GM12801 (cell line): ENCODE results near the gene PTPRN2.

Experiments
- TF ChIP-seq, protein P1 (sequence below): IDR thresholded peaks from one replicate; pipeline ENCODE4 v1.5.1; 2011; ENCODE audit warnings: control low read depth; ENCODE audit not compliant: insufficient read length; ENCODE audit errors: extremely low read depth

Gene PTPRN2

DNA sequence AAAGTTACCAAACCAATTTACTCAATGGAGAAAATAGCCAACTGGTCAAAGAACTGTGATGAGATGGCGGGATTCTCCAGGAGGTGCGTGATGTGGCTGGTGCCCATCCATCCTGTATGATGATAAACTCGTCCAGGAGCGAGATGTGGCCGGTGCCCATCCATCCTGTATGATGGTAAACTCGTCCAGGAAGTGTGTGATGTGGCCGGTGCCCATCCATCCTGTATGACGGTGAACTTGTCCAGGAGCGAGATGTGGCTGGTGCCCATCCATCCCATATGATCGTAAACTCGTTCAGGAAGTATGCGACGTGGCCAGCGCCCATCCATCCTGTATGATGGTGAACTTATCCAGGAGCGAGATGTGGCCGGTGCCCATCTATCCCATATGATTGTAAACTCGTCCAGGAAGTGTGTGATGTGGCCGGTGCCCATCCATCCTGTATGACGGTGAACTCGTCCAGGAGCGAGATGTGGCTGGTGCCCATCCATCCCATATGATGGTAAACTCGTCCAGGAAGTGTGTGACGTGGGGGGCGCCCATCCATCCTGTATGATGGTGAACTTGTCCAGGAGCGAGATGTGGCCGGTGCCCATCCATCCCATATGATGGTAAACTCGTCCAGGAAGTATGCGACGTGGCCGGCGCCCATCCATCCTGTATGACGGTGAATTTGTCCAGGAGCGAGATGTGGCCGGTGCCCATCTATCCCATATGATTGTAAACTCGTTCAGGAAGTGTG lies 754.6 kb downstream of the PTPRN2 start:
- TF ChIP-seq, protein P1, sequence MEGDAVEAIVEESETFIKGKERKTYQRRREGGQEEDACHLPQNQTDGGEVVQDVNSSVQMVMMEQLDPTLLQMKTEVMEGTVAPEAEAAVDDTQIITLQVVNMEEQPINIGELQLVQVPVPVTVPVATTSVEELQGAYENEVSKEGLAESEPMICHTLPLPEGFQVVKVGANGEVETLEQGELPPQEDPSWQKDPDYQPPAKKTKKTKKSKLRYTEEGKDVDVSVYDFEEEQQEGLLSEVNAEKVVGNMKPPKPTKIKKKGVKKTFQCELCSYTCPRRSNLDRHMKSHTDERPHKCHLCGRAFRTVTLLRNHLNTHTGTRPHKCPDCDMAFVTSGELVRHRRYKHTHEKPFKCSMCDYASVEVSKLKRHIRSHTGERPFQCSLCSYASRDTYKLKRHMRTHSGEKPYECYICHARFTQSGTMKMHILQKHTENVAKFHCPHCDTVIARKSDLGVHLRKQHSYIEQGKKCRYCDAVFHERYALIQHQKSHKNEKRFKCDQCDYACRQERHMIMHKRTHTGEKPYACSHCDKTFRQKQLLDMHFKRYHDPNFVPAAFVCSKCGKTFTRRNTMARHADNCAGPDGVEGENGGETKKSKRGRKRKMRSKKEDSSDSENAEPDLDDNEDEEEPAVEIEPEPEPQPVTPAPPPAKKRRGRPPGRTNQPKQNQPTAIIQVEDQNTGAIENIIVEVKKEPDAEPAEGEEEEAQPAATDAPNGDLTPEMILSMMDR = no peak

DNA sequence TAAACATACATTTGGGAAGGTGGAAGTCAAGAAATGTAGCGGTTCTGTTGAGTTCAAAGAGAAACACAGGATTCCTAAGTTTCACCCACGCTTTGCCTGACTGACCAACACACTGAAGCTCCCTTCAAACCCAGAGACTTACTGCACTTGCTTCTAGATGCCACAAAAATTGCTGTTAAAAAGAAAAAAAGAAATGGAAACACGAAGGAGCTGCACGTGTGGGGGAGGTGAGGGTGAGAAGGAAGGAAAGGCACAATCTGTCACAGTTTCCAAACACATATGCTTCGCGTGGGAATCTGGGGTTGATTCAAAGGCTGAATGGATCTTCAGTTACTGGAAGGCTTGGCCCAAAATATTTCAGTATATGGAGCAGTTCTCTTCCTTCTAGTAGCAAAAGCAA lies 755.2 kb downstream of the PTPRN2 start:
- TF ChIP-seq, protein P1 = no peak

DNA sequence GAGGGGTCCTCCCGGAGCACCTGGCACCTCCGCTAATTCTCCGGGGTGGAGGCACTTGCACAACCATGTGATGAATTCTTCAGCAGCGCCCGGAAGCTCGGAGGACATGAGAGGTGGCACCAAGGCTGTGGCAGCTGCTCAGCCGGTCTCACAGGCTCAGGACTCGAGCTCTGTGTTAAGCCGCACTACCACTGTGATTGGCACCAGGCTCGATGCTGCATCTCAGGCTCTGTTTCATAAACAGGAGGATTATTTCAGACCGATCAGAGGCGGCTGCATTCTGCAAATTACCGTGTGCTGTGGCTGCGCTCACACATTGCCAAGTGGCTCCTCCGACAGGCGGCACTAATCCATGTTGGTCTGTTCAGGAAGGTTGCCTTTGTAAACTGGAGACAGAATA lies 755.6 kb downstream of the PTPRN2 start:
- TF ChIP-seq, protein P1 = no peak

DNA sequence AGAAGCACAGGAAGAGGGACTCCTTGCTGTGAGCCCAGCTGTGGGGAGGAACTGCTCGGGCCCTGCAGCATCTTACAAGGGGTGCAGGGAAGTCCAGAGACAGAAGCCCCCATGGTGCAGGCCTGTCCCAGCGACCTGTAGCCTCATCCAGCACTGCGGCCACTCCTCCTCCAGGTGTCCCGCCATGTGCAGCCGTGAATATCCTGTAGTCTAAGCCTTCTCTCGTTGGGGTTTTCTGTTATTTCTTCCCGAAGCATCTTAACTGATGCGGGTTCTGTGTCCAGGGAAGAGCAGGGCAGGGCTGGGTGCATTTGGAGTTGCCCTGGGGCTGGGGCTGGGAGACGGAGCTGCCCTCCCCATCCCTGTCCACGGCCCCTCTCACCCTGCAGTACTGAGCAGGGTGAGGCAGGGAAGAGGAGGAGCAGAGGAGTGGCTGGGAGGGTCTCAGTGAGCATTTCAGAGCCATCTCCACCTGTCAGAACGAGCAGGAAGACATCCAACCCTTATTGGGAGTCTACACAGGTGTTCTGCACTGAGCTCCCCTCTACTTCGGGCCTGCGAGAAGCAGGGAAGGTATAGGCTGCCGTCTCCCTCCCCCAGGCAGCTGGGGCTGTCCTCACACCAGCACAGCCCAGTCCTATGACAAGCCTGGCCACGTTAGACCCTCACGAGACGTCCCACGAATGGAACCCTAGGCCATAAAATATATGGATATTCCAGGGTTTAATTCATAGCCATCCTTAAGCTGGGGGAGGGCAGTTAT lies 756.3 kb downstream of the PTPRN2 start:
- TF ChIP-seq, protein P1 = no peak

DNA sequence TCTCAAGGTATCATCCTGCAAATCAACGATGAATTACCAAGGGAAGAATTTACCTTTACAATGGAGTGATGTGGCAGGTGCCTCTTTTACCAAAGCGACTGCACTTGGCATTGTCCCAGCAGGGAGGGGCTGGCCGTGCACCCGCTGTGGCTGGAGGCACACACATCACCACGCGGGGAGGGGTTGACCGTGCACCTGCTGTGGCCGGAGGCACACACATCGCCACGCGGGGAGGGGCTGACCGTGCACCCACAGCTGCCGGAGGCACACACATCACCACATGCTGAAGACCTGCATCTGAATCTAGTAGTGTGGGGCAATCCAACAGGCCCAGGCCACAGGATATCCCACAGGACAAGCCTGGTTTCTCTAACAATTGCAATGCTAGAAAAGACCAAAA lies 757.3 kb downstream of the PTPRN2 start:
- TF ChIP-seq, protein P1 = no peak

DNA sequence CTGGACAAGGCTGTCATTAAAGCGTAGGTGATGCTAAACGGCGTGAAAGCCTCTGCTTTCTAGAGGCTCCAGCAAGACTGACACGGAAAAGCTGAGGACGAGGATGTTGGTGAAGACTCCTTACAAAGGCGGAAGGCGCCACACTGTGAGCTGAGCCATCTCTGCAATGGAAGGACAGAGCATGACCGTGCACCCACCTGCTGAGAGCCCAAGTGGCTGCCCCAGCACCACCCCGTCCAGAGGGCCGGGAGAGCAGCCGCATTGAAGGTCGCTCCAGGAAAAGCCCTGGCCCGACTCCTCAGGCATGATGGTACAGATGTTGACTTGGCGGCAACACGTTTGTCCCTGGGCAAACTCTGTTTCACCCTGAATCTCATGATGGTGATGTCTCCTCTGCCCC lies 758.1 kb downstream of the PTPRN2 start:
- TF ChIP-seq, protein P1 = no peak

DNA sequence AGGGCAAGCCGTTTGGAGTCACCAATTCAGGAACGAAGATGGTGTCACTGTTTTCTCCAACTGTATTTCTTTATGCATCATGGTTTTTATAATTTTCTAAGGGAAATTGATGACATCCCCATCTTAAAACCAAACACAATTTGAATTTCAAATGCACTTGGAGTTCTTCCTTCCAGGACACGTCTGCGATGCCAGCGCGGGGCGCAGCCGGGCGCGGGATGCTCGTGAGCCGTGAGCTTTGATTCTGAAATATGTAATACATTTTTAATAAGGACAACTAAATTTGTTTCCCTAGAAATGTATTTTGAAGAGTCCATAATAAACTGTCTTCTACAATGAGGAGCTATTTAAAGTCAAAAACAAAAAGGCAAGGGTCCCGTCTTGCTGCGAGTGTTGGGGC lies 758.7 kb downstream of the PTPRN2 start:
- TF ChIP-seq, protein P1 = no peak
